K562 (cell line): ENCODE data around the gene CD164. TPM values are rescaled to one million over a fixed set of nuclear protein-coding genes. Genes with fewer than 3 reads are reported as not detected.
A peak's percentile ranks its signal among the peaks of the same experiment; 100 is the strongest.

Experiments used
- BMI1 ChIP-seq: fragments of 150-350 bp; IDR thresholded peaks from 2 replicates; pipeline ENCODE4 v1.6.1; 2014; ENCODE audit warnings: low read length
- CBX5 ChIP-seq: IDR thresholded peaks from 2 replicates; pipeline ENCODE4 v1.6.1; 2014; ENCODE audit warnings: low read depth, borderline replicate concordance
- ELF2 ChIP-seq: fragments of 250-450 bp; sonication (Bioruptor Pico); IDR thresholded peaks from 2 replicates; pipeline ENCODE4 v1.5.0; 2021; ENCODE audit warnings: mild to moderate bottlenecking
- ETS1 ChIP-seq: conservative IDR thresholded peaks from 2 replicates; pipeline ENCODE4 v1.6.1; 2011; ENCODE audit warnings: low read depth, mild to moderate bottlenecking, low read length; ENCODE audit not compliant: control insufficient read depth
- ETV6 ChIP-seq, 3 experiments: fragments of 150-350 bp in 1 of 3; sonication (generic) in 1 of 3; formaldehyde crosslinking in 1 of 3; IDR thresholded peaks; 2 replicates each; pipeline versions ENCODE4 v1.6.1 to v1.8.0; 2014 to 2022; ENCODE audit warnings: borderline replicate concordance in 2 of 3, low read depth in 2 of 3, antibody characterized with exemption in 1 of 3, low read length in 1 of 3, mild to moderate bottlenecking in 1 of 3, missing genetic modification reagents in 1 of 3
- FOXP1 ChIP-seq: sonication (generic); formaldehyde crosslinking; IDR thresholded peaks from 2 replicates; pipeline ENCODE4 v1.8.0; 2022; ENCODE audit warnings: mild to moderate bottlenecking, missing genetic modification reagents
- KDM1A ChIP-seq, 2 experiments: fragments of 450-650 bp; IDR thresholded peaks; 2 replicates each; pipeline ENCODE4 v1.6.1; 2016; ENCODE audit warnings: mild to moderate bottlenecking in 2 of 2
- MYC ChIP-seq, 2 experiments: fragments of 250-450 bp in 1 of 2; sonication (Bioruptor Pico) in 1 of 2; IDR thresholded peaks; 2 replicates each; pipeline versions ENCODE4 v1.5.1 to v1.6.1; 2012 to 2021; ENCODE audit warnings: low read depth in 2 of 2, borderline replicate concordance in 1 of 2, improper control_type of control experiment in 1 of 2, low read length in 1 of 2, mild to moderate bottlenecking in 1 of 2, moderate library complexity in 1 of 2
- NELFE ChIP-seq: IDR thresholded peaks from 2 replicates; pipeline ENCODE4 v1.6.1; 2011; ENCODE audit warnings: mild to moderate bottlenecking; ENCODE audit not compliant: insufficient read depth, insufficient read length
- POLR3G ChIP-seq: IDR thresholded peaks from 2 replicates; pipeline ENCODE4 v1.6.1; 2011; ENCODE audit not compliant: insufficient read length, insufficient replicate concordance; ENCODE audit errors: extremely low read depth
- PRPF4 ChIP-seq: fragments of 200-400 bp; formaldehyde crosslinking; IDR thresholded peaks from one replicate; pipeline ENCODE4 v1.6.1; 2017; ENCODE audit warnings: low read length, low read depth, mild to moderate bottlenecking; ENCODE audit not compliant: insufficient read depth, poor library complexity, severe bottlenecking
- SRF ChIP-seq, 2 experiments: fragments of 250-450, 450-650 bp in 1 of 2; sonication (Bioruptor Pico) in 1 of 2; sonication (generic) in 1 of 2; formaldehyde crosslinking; IDR thresholded peaks; 2 replicates each; pipeline versions ENCODE4 v1.5.0 to v1.5.1; 2020 to 2022; ENCODE audit warnings: mild to moderate bottlenecking in 1 of 2, missing genetic modification reagents in 1 of 2
- STAT5B ChIP-seq: fragments of 250-450 bp; sonication (Bioruptor Pico); IDR thresholded peaks from 2 replicates; pipeline ENCODE4 v1.8.0; 2021; ENCODE audit warnings: mild to moderate bottlenecking, inconsistent platforms
- TRIM24 ChIP-seq, 2 experiments: fragments of 450-650 bp; IDR thresholded peaks; 2 replicates each; pipeline ENCODE4 v1.6.1; 2016
- USF1 ChIP-seq: sonication (generic); formaldehyde crosslinking; IDR thresholded peaks from 2 replicates; pipeline ENCODE4 v1.9.0; 2022; ENCODE audit warnings: mild to moderate bottlenecking, missing genetic modification reagents
- ZFP30 ChIP-seq: fragments of 250-450 bp; sonication (Bioruptor Pico); IDR thresholded peaks from 2 replicates; pipeline ENCODE4 v1.8.0; 2022; ENCODE audit warnings: moderate library complexity, mild to moderate bottlenecking, inconsistent platforms, borderline replicate concordance
- ZNF184 ChIP-seq: sonication (generic); formaldehyde crosslinking; IDR thresholded peaks from 2 replicates; pipeline ENCODE4 v1.5.0; 2020; ENCODE audit warnings: missing genetic modification reagents
- ZNF280A ChIP-seq: fragments of 450-650 bp; IDR thresholded peaks from 2 replicates; pipeline ENCODE4 v1.6.1; 2018; ENCODE audit warnings: mild to moderate bottlenecking, low read depth; ENCODE audit not compliant: partially characterized antibody
- ZNF436 ChIP-seq: fragments of 250-450, 450-650 bp; sonication (Bioruptor Pico); formaldehyde crosslinking; IDR thresholded peaks from 2 replicates; pipeline ENCODE4 v1.7.0; 2020; ENCODE audit warnings: mild to moderate bottlenecking
- ZNF449 ChIP-seq: fragments of 250-450 bp; sonication (Bioruptor Pico); IDR thresholded peaks from 2 replicates; pipeline ENCODE4 v1.8.0; 2022; ENCODE audit warnings: moderate library complexity, mild to moderate bottlenecking, inconsistent platforms
- polyA plus RNA-seq, 8 experiments: library from polyadenylated mRNA; depleted of rRNA in 4 of 8; stranded (reverse) in 5 of 8; unstranded in 3 of 8; fragments of >200 nt; fragmentation: Nextera tagmentation in 2 of 8; fragmentation: Illumina TruSeq in 1 of 8; extraction: Ambion mirVana in 2 of 8; extraction: Trizol in 1 of 8; gene quantifications; 2 replicates each; pipeline versions ENCODE4 v1.2.1 to v1.2.3, GENCODE V29; 2011 to 2014; ENCODE audit warnings: inconsistent platforms in 1 of 8, missing spikeins in 1 of 8
- total RNA-seq, 7 experiments: library from RNA; depleted of rRNA in 6 of 7; stranded (reverse); fragments of >200 nt in 6 of 7; fragmentation: Illumina TruSeq in 2 of 7; extraction: Trizol in 2 of 7; gene quantifications; 2 replicates each; pipeline versions ENCODE4 v1.2.1 to v1.2.3, GENCODE V29; 2011 to 2021; ENCODE audit warnings: low replicate concordance in 1 of 7

The CD164 gene
- total and polyA plus RNA-seq, 9 of the 15 experiments (the other 6 are each of a cell fraction or from before 2014, with no cell fraction given): 79.5 to 317 (median 165) TPM

- TF ChIP-seq ETS1 (no peak; the same call in 1 of the 2 replicates), ZFP30 (CRISPR knock-in tag) (no peak), ZNF280A (no peak), USF1 (CRISPR knock-in tag) (peak; percentile 92), FOXP1 (CRISPR knock-in tag) (no peak; the same call in 1 of the 2 replicates), SRF (CRISPR knock-in tag; IDR thresholded peaks at IDR 0.05) (no peak), ZNF436 (CRISPR knock-in tag) (no peak), TRIM24 (IDR thresholded peaks at IDR 0.05) (0 out of 4 replicates have a peak, but pooled peaks of 1 of the 2 experiments have one; percentile 31), ELF2 (no peak), ZNF184 (CRISPR knock-in tag) (no peak), PRPF4 (peak; percentile 65), ZNF449 (CRISPR knock-in tag) (no peak), KDM1A (IDR thresholded peaks at IDR 0.05) (no peak), CBX5 (no peak), ETV6 (IDR thresholded peaks at IDR 0.05; ENCODE audit: borderline replicate concordance in 1 of 2, low read depth in 2 of 2, low read length in 1 of 2) (no peak; a peak in 1 of 4 replicates), ETV6 (CRISPR knock-in tag; IDR thresholded peaks at IDR 0.05; ENCODE audit: borderline replicate concordance) (no peak; the same call in 1 of the 2 replicates), NELFE (no peak), STAT5B (no peak), POLR3G (no peak), MYC (IDR thresholded peaks at IDR 0.05; ENCODE audit: low read depth, low read length) (peak; percentile 16; the same call in 1 of the 2 replicates), MYC (CRISPR knock-in tag; IDR thresholded peaks at IDR 0.05; ENCODE audit: borderline replicate concordance, low read depth) (no peak), BMI1 (no peak)
Observed at GRCh38 chr6:109381747-109382575, at the start of gene CD164 (continued).
